Measurements from ENCODE around the gene HIPK2. TPM values are rescaled to one million over a fixed set of nuclear protein-coding genes. Genes with fewer than 3 reads are reported as not detected.

HIPK2 gene
- polyA plus RNA-seq, 2 of the 4 experiments (the other 2 are of a cell fraction): 11.3 to 12.1 TPM

GRCh38 chr7:139701908-139702307 is 75.9 kb downstream of the HIPK2 start:
- H3K9me3 ChIP-seq: no peaks in the 10 kb centered on the region
- 88% methylated on average over 12 of the region's 12 CpGs for WGBS (ENCODE audit: missing lambda C conversion rate)
- no peak for FAIRE-seq
- POLR2A ChIA-PET: interaction anchor here (0.6 to 1.3 kb wide), 3 partner anchors 14 to 70 kb away, joined by 3 read pairs; no protein-coding TSS in a partner anchor
- H3K27ac ChIP-seq: peak overlapping the region in 1 of 2 experiments; percentile 56; a peak in 2 of 6 replicates
- H3K4me1 ChIP-seq: peaks cover 21% of the 10 kb centered on the region; the same call in 2 of the 3 replicates
- ATAC-seq: no peak; a peak in 2 of 6 replicates
- CTCF ChIA-PET: no interaction called here
- H3K4me3 ChIP-seq: no peak overlapping the region
- DNase-seq (ENCODE audit: low read depth in 1 of 2, low spot score in 1 of 2): no peak
- H3K4me2 ChIP-seq: no peak overlapping the region
- TF ChIP-seq RARB (CRISPR knock-in tag; IDR thresholded peaks at IDR 0.05): no peak
- no peak for TF ChIP-seq CHD2 (IDR thresholded peaks at IDR 0.05; ENCODE audit: low read length, partially characterized antibody)
- no peak for TF ChIP-seq JUNB (IDR thresholded peaks at IDR 0.05)

GRCh38 chr7:139700505-139701235 is 77.1 kb downstream of the HIPK2 start:
- TF ChIP-seq ELK1 (IDR thresholded peaks at IDR 0.05; ENCODE audit: low read depth, low read length): no peak
- no peak for TF ChIP-seq FOSB (CRISPR knock-in tag; IDR thresholded peaks at IDR 0.05)
- no peak for TF ChIP-seq CTCF (IDR thresholded peaks at IDR 0.05)
- no peak for TF ChIP-seq RAD21 (conservative IDR thresholded peaks at IDR 0.05 in 1 of 2, IDR thresholded peaks at IDR 0.05 in 1 of 2)
- TF ChIP-seq HES2 (IDR thresholded peaks at IDR 0.05): no peak
- TF ChIP-seq REST (IDR thresholded peaks at IDR 0.05): no peak
- TF ChIP-seq TFCP2L1 (CRISPR knock-in tag; IDR thresholded peaks at IDR 0.05): no peak
- no peak for TF ChIP-seq BCL3 (IDR thresholded peaks at IDR 0.05)
- no peak for TF ChIP-seq HOXB13 (CRISPR knock-in tag; IDR thresholded peaks at IDR 0.05; ENCODE audit: low read depth)
- TF ChIP-seq PHF8 (IDR thresholded peaks at IDR 0.05; ENCODE audit: borderline replicate concordance, low read depth): no peak
- TF ChIP-seq EHF (CRISPR knock-in tag; IDR thresholded peaks at IDR 0.05): no peak
- no peak for TF ChIP-seq CEBPB (IDR thresholded peaks at IDR 0.05)
- TF ChIP-seq USF2 (IDR thresholded peaks at IDR 0.05): no peak
- ChIA-PET CTCF (interaction anchor here (0.8 kb wide), 1 partner anchor 11 kb away, joined by 3 read pairs; no protein-coding TSS in a partner anchor), POLR2A (no interaction called here)
- 88% methylated on average over 16 of the region's 16 CpGs for WGBS (ENCODE audit: missing lambda C conversion rate)
- H3K4me1 ChIP-seq: peaks cover 21% of the 10 kb centered on the region; the same call in 2 of the 3 replicates
- FAIRE-seq (no peak), DNase-seq (ENCODE audit: low read depth in 1 of 2, low spot score in 1 of 2) (no peak), ATAC-seq (no peak)
- H3K9me3 ChIP-seq: no peaks in the 10 kb centered on the region
- no peak overlapping the region for H3K27ac ChIP-seq
- no peak overlapping the region for H3K4me2 ChIP-seq
- no peak overlapping the region for H3K4me3 ChIP-seq

All from A549 (cell line).